GM18499 (cell line): ENCODE measurements around the gene GREM1.

Source experiments
- ATAC-seq: cut with Tn5 transposase; IDR thresholded peaks from one replicate; pipeline ENCODE4 v1.9.1; 2021; ENCODE audit warnings: moderate number of reproducible peaks; ENCODE audit not compliant: insufficient read depth, unreplicated experiment

GREM1 gene

DNA sequence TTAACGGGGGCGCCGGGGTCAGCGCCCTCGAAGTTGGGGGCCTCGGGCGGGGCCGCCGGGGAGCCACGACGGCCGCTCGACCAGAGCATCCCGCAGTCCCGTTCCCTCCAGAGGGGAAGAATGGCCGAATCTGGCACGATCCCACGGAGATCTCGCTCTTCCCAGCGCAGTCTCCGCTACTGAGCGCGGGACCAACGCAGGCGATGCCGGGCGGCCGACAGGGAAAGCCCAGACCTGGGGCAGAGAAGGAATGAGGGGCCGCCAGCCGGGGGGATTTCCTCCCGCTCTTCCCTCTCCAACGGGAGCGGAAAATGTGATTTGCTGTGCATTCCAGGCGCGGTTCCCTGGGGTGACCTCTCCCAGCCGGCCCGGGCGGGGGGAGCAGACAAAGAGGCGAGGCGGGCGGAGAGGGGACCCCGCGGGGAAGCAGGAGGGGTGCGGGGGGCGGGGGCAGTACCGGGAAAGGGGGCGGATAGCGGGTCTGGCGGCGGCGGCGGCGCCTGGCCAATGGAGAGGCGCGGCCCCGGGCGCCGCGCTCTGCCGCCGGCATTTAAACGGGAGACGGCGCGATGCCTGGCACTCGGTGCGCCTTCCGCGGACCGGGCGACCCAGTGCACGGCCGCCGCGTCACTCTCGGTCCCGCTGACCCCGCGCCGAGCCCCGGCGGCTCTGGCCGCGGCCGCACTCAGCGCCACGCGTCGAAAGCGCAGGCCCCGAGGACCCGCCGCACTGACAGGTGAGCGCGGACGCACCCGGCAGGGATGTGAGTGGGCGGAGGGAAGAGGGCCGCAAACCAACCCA, at the start of gene GREM1:
TSS of gene GREM1 (plus strand) at position 579 of the 801 bp plus-strand sequence. CDS start 12,687 bp downstream, outside the sequence.
- ATAC-seq = no peak

DNA sequence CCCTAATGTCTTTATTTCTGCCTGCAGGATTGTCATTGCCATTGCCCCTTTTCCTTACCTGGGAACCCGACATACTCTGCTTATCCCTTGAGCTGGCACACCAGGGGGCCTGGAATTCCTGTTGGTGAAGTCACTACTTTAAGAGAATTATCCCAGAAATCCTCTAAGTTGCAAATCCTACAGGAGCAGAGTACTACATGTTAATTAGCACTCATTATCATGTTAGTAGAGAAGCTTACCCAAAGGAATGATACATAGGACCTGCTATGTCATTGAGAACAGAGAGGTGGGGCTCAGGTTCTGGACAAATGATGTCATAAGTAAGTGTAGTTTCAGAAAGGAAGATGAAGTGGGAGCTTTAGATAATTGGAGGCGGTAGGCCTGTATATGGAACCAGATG, 48.9 kb upstream of the GREM1 start:
- ATAC-seq = no peak

DNA sequence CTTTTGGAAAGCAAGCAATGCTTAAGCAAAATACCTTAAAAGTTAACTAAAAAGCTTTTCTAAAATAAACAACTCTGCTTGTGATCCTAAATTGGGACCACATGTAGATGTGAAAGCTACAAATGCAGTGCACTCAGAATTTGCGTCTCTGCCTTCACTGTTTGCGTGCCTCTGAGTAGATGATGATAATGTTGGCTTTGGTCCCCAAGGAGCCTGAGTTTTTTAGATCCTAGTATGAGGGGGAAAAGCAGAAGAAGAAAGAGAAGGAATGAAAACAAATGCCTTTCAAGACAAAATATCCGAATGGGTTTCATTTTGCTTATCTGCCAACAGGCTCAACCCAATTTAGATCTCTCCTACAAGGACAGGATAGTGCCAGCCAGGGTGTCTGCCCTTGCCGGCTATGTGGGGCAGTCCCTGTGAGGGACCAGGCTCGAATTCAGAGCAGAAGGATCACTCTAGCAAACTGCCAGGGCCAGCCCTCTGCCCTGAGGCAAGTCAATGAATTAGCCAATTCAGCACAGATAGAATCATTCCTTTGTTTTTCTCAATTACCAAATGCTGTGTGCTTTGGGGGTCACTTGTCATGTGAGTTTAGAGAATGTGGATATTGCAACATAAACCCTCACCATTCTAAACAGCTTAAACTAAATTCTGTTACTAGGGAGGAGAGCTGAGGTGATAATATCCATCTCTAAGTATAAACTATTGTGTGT, 47.8 kb upstream of the GREM1 start:
- no peak for ATAC-seq

DNA sequence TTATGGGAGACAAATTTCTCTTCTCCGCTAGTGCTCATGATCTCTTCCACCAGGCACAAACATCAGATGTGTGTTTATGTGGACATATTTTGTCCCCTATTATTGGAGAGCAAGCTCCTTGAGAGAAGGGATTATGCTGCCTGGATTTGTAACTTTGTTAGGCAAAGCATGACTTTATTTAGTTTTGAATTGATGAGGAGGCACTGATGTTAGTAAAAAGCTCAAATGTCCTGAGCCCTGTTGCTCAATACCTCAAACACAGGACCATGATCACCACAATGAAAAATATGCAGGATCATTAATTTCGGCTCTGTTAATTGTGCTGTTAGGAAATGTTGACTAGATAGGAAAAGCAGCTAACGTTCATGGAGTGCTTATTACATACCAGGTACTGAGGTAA, 47.2 kb upstream of the GREM1 start:
- no peak for ATAC-seq

DNA sequence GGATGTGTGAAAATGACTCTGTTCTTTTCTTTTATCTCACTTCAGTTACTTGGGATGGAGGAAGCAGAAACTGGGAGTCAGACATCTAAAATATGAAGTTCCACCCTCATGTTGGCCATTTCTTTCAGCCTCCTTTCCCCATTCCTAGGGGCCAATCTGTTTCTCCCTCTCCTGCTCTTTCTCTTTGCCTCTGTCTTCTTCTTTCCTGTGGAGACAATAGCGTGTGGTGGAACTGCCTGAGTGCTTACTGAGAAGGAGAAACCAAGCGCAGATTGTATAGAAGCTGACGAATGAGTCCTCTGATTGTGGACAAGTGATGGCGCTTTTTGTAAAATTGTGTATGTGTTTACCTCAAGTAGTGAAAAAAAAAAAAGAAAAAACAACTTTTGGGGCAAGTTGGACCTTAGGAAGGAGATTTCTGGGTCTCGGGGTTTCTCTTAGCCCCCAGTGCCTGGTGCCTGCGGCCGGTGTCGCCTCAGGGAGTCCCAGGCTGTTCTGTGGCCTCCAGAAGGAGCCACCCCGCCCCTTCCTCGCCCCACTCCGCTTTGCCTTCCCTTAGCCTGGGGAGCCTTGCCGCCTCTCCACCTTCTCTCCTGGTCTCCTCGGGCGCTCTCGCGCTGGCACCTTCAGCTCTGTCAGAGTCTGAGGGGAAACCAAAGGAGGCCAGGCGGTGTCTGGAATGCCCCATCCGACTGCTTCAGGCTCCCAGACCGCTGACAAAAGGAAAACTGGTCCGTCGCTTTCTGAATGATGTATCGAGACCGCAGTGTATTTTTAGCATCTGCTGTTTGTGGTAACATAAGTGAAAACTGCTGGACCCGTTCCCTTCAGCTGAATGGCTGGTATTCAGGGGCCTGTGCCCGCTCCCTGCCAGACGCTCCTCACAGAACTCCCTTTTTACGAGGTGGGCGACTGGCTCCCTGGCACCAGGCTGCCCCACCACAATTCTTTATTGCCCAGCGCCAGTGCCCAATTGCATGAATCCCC, 46.2 kb upstream of the GREM1 start:
- ATAC-seq = no peak

DNA sequence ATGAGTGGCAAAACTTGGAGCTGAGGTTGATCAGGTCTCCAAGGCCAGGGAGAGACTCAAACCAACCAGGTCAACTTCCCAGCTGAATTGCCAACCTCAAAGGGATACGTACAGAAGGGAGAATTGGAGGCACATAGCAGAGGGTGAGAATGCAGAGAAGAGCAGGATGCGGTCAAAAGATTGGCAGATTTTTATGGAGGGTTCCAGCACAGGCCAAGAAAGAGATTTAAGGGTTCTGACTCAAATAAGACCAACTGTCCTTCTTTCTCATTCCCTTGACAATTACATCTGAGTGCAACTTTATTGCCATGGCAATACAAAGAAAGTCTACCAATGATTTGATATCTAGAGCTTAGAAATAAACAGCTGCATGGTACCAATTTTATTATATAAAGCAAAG, 43.1 kb upstream of the GREM1 start:
- no peak for ATAC-seq

DNA sequence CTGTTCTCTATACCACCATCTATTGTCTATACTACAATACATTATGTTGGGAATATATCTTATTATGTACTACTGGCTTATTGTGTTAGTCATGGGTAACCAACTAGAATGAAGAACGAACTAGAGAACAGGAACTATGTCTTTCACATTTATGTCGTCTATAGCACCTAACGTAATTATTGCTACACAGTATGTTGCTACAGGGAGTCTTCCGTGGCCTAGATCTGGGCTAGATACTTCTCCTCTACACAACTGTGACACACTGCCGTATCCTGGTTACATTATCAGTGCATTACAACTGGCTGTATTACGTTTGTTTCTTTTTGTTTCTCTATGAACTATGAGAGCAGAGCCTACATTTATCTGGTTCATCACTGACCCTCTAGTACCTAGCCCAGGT, 42.3 kb upstream of the GREM1 start:
- no peak for ATAC-seq

- no peak for ATAC-seq
These were observed 41.6 kb upstream of the GREM1 start for GRCh38 chr15:32676169-32676568.

- ATAC-seq = no peak
These were observed 40.5 kb upstream of the GREM1 start for GRCh38 chr15:32677238-32677750.

DNA sequence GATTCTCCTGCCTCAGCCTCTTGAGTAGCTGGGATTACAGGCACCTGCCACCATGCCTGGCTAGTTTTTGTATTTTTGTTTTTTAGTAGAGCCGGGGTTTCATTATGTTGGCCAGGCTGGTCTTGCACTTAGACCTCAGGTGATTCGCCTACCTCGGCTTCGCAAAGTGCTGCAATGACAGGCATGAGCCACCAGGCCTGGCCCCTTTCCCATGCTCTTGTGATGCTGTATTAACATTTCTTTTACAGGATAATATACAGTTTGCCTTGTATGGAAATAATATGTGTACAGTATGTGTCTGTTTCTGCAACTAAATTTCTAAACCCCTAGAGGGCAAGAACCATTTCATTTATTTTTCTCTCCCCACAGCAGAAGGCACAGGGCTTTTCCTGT, 38.5 kb upstream of the GREM1 start:
- ATAC-seq = no peak

- ATAC-seq = no peak
These were observed 35.2 kb upstream of the GREM1 start for GRCh38 chr15:32682569-32682968.

GRCh38 chr15:32682977-32683630, 34.7 kb upstream of the GREM1 start:
- ATAC-seq = no peak

GRCh38 chr15:32683906-32684584, 33.8 kb upstream of the GREM1 start:
- no peak for ATAC-seq

DNA sequence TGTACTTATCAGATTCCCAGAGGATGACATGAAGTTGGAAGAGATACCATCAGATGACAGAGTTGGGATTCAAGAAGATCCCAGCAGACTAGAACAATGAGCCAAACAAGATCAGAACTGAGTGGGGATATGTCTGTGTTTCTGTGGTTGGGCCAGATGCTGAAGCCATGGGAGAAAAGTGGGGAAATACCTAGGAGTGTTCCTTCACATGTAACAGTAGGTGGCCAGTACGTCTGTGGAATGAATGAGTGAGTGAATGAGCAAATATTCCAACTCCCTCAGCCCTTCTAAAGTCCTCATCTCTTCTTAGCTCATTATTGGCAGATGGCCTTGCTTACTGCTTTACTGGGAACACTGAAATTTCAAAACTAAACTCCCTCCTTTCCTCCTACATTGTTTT, 32.2 kb upstream of the GREM1 start:
- ATAC-seq = no peak

- no peak for ATAC-seq
These were observed 30.2 kb upstream of the GREM1 start for GRCh38 chr15:32687556-32687955.

- ATAC-seq = no peak
These were observed 29.6 kb upstream of the GREM1 start for GRCh38 chr15:32688151-32688639.

- no peak for ATAC-seq
These were observed 26.7 kb upstream of the GREM1 start for GRCh38 chr15:32690941-32691688.

- ATAC-seq = no peak
These were observed 26.1 kb upstream of the GREM1 start for GRCh38 chr15:32691689-32692038.

GRCh38 chr15:32692286-32692685, 25.5 kb upstream of the GREM1 start:
- ATAC-seq = no peak
